HAP-1 (cell line): ENCODE measurements around the gene TDO2.
"Not testable (repeated sequence)": the region's sequence is repeated elsewhere in the genome, so short reads cannot be mapped to it uniquely, and the experiment has no call there.

ENCODE experiments used
- DNase-seq, 2 experiments: peaks; one replicate each; pipeline ENCODE4 v3.0.0-alpha.2; 2016 to 2020; ENCODE audit warnings: low spot score in 2 of 2
- H3K27me3 ChIP-seq: fragments of 250-450 bp; sonication (Bioruptor Pico); 2 replicates; pipeline ENCODE4 v1.5.1; 2020; ENCODE audit warnings: low read depth, mild to moderate bottlenecking, moderate library complexity
- H3K36me3 ChIP-seq: fragments of 250-450 bp; sonication (Bioruptor Pico); replicated peaks from 2 replicates; pipeline ENCODE4 v1.5.1; 2020; ENCODE audit warnings: mild to moderate bottlenecking
- H3K4me1 ChIP-seq: fragments of 250-450 bp; sonication (Bioruptor Pico); 2 replicates; pipeline ENCODE4 v1.5.1; 2020; ENCODE audit warnings: mild to moderate bottlenecking
- H3K4me3 ChIP-seq: fragments of 250-450 bp; sonication (Bioruptor Pico); 2 replicates; pipeline ENCODE4 v1.5.1; 2020; ENCODE audit warnings: mild to moderate bottlenecking, moderate library complexity
- H3K9me3 ChIP-seq: fragments of 250-450 bp; sonication (Bioruptor Pico); 2 replicates; pipeline ENCODE4 v1.5.1; 2020; ENCODE audit warnings: mild to moderate bottlenecking, moderate library complexity
- in situ Hi-C: fragments of 300-500 bp; cut with MboI; formaldehyde crosslinking; loops from 3 replicates; pipeline ENCODE4 v1.14.3; 2020; ENCODE audit warnings: low sequenced_read_pairs, inconsistent platforms, mixed read lengths

The TDO2 gene

GRCh38 chr4:155889031-155889793 lies 14.3 kb upstream of the TDO2 start:
- no peak for DNase-seq
- Histone ChIP-seq H3K27me3 (no peaks in the 10 kb centered on the region), H3K9me3 (peaks cover 3% of the 10 kb centered on the region; the same call in 1 of the 2 replicates), H3K36me3 (no peaks in the 10 kb centered on the region), H3K4me3 (no peak overlapping the region), H3K4me1 (peaks cover 6% of the 10 kb centered on the region; the same call in 1 of the 2 replicates)
- in situ Hi-C loops: no loop called here

DNA sequence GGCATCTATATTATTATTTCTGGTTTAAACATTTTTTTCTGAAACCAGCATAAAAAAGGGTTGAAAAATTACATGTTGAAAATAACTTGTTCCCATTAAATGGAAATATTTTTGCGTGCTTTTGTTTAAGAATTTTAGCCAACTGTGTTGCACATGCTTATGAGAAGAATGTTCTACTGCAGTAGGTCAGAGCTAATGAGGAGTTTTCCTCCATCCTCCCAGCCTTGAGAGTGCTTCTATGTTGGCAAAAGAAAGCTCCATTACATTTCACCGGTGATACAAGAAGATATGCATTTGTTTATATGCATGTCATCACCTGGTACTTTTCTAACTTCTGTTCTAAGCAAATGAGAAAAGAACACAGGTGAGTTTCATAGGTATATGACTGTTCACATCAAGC lies 13.6 kb upstream of the TDO2 start:
- H3K27me3 ChIP-seq: no peaks in the 10 kb centered on the region
- H3K9me3 ChIP-seq: peaks cover 3% of the 10 kb centered on the region; the same call in 1 of the 2 replicates
- no peak for DNase-seq
- no peaks in the 10 kb centered on the region for H3K36me3 ChIP-seq
- H3K4me3 ChIP-seq: no peak overlapping the region
- H3K4me1 ChIP-seq: peaks cover 6% of the 10 kb centered on the region; the same call in 1 of the 2 replicates
- in situ Hi-C loops: no loop called here

- no peak for DNase-seq
- Histone ChIP-seq H3K9me3 (peaks cover 3% of the 10 kb centered on the region; the same call in 1 of the 2 replicates), H3K4me3 (no peak overlapping the region), H3K4me1 (peaks cover 3% of the 10 kb centered on the region; the same call in 1 of the 2 replicates), H3K27me3 (no peaks in the 10 kb centered on the region), H3K36me3 (no peaks in the 10 kb centered on the region)
- in situ Hi-C loops: no loop called here
Measured at GRCh38 chr4:155891058-155891457, 12.4 kb upstream of the TDO2 start.

DNA sequence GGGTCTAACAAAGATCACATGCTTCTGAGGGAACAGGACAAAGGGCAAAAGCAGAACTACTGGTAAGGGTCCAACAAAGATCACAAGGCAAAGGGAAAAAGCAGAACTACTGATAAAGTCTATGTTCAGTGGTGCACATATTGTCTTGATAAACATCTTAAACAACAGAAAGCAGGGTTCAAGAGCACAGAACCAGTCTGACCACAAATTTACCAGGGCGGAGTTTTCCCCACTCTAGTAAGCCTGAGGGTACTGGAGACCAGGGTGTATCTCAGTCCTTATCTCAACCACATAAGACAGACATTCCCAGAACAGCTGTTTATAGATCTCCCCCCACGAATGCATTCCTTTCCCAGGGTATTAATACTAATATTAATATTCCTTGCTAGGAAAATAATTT lies 5.1 kb upstream of the TDO2 start:
- H3K4me3 ChIP-seq, H3K4me1 ChIP-seq, H3K27me3 ChIP-seq, H3K36me3 ChIP-seq, DNase-seq, in situ Hi-C loops, H3K9me3 ChIP-seq: not testable (repeated sequence)

- H3K27me3 ChIP-seq: no peaks in the 10 kb centered on the region
- no peaks in the 10 kb centered on the region for H3K36me3 ChIP-seq
- H3K4me3 ChIP-seq: no peak overlapping the region
- H3K4me1 ChIP-seq: peaks cover 5% of the 10 kb centered on the region
- no peaks in the 10 kb centered on the region for H3K9me3 ChIP-seq
- DNase-seq: no peak
- in situ Hi-C loops: no loop called here
Measured at GRCh38 chr4:155899891-155900290, 3.6 kb upstream of the TDO2 start.

DNA sequence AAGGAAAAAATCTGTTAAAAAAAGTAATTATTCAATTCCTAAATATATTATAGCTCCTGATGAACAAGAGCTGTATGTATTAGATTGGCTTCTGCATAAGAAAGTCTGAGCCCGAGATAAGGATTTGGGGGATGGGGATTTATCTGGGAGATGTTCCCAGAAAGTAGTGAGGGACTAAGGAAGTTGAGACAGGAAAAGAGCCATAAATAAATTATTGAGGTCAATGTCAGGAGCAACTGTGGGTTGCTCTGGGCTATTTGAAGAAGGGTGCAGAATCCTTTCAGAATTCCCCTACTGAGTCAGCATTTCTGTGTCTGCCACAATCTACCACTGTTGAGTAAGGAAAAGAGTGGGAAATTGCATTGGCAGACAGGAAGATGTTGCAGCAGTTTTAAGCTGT lies 3.1 kb upstream of the TDO2 start:
- no peak for DNase-seq
- in situ Hi-C loops: no loop called here
- H3K9me3 ChIP-seq: no peaks in the 10 kb centered on the region
- H3K4me1 ChIP-seq: peaks cover 5% of the 10 kb centered on the region
- no peaks in the 10 kb centered on the region for H3K27me3 ChIP-seq
- H3K36me3 ChIP-seq: no peaks in the 10 kb centered on the region
- no peak overlapping the region for H3K4me3 ChIP-seq

DNA sequence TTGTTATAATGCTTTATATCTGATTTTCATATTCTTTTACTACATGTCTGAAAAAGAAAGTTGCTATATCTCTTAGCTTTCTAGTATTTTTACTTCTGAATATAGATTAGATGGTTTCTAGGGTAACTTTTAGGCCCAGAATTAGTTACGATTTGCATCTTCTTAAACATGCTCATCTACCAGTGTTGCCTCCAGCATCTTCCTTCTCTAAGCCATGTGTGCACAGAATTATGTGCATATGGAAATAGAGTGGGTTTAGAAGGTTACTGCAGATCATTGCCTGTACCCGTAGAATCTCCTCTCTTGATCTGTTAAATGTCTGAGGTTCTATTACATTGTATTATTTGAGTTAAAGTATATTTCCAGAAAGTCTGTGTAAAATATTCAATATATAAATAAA lies 2.5 kb upstream of the TDO2 start:
- H3K4me1 ChIP-seq: peaks cover 5% of the 10 kb centered on the region
- no peaks in the 10 kb centered on the region for H3K9me3 ChIP-seq
- DNase-seq: no peak
- in situ Hi-C loops: no loop called here
- H3K4me3 ChIP-seq: no peak overlapping the region
- H3K36me3 ChIP-seq: no peaks in the 10 kb centered on the region
- no peaks in the 10 kb centered on the region for H3K27me3 ChIP-seq

- H3K4me3 ChIP-seq: no peak overlapping the region
- H3K9me3 ChIP-seq: no peaks in the 10 kb centered on the region
- in situ Hi-C loops: no loop called here
Measured at GRCh38 chr4:155904331-155904730, 835 bp downstream of the TDO2 start.

DNA sequence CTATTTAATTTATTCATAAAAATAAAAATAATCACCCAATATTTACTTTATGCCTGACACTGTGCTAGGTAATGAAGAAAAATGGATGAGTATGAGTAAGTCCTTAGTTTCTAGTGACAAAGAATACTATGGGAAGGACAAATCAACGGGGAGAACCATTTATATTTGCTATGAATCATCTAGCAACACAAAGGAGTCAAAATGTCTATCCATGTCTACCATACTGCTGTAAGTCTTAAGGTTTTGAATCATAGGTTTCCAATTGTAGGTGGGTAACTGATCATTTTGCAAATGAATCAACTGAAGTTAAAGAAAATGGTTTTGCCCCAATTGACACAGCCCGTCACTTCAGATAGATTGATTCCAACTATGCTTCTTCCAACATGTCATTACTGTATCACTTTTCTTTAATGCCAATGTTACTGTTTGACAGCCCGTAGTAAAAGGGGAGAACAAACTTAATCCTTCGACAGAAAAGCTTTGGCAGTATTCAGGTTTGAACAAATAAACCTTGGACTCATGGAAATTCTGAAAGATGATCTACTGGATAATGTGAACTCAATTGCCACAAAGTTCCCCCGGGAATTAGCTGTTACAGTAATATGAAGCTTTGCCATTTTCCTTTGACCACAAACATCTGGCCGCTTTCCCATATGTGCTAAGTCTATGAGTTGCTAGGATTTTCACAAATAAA lies 3.2 kb downstream of the TDO2 start:
- Histone ChIP-seq H3K27me3 (no peaks in the 10 kb centered on the region), H3K9me3 (no peaks in the 10 kb centered on the region), H3K36me3 (no peaks in the 10 kb centered on the region), H3K4me3 (no peak overlapping the region), H3K4me1 (peaks cover 17% of the 10 kb centered on the region)
- peak; percentile 83 to 93 for DNase-seq
- in situ Hi-C loops: no loop called here

More at GRCh38 chr4:155904331-155904730, 835 bp downstream of the TDO2 start:
- H3K4me1 ChIP-seq: peaks cover 17% of the 10 kb centered on the region
- no peaks in the 10 kb centered on the region for H3K36me3 ChIP-seq
- no peak for DNase-seq
- H3K27me3 ChIP-seq: no peaks in the 10 kb centered on the region

DNA sequence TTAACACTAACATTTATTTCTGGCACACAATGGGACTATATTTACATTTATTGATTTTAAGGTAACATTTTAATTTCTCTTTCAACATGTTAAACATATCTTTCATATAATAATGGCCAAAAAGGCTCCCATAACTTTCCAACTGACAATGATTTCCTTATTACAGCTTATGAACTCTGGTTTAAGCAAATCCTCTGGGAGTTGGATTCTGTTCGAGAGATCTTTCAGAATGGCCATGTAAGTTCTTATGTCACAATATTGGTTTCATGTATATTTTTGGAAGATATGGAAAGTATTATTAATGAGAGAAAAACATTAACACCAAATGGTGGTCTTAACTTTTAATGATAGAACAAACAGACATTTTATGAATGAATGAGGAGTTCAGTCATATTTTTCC lies 4.1 kb downstream of the TDO2 start:
- Histone ChIP-seq H3K4me1 (peaks cover 17% of the 10 kb centered on the region), H3K9me3 (no peaks in the 10 kb centered on the region), H3K4me3 (no peak overlapping the region), H3K36me3 (no peaks in the 10 kb centered on the region), H3K27me3 (no peaks in the 10 kb centered on the region)
- DNase-seq: no peak
- in situ Hi-C loops: no loop called here

DNA sequence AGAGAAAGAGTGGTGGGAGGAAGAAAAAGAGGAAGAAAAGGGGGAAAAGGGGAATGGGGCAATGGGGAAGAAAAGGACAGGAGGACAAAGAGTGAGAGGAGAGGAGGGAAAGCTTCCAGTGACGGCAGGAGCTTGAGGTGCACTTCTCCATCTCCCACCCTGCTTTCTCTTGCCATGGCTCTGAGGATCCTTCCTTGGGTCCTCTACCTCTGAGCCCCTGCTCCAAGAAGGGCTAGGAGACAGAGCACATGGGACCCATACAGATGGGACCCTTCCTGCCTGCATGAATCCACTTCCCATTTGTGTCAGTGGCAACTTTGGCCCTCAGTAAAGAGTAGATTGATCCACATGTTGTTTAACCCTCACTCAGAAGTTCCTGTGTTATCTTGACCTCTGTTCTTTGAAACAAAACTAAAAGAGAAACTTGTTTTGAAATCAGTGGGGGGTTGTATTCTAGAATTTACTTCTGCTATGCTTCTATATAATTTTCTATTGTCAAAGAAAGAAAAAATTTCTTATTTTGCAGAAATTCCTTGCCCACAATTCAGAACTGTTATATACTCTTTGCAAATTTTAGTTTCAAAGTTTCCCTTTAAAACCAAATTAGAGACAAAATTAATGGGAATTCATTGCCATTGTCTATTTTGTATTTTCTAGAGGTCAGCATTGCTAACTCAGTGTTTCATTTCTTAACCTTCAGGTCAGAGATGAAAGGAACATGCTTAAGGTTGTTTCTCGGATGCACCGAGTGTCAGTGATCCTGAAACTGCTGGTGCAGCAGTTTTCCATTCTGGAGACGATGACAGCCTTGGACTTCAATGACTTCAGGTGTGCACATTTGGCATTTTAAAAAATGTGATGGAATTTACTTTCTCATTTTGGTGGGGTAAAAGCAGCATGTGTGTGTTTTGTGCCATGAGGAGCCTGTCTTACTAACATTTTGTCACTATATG lies 5.0 kb downstream of the TDO2 start:
- Histone ChIP-seq H3K36me3 (no peaks in the 10 kb centered on the region), H3K27me3 (no peaks in the 10 kb centered on the region), H3K4me1 (peaks cover 17% of the 10 kb centered on the region), H3K9me3 (no peaks in the 10 kb centered on the region), H3K4me3 (no peak overlapping the region)
- in situ Hi-C loops: no loop called here
- no peak for DNase-seq

- no peak for DNase-seq
- in situ Hi-C loops: no loop called here
- H3K36me3 ChIP-seq: no peaks in the 10 kb centered on the region
- H3K27me3 ChIP-seq: no peaks in the 10 kb centered on the region
- H3K4me1 ChIP-seq: peaks cover 11% of the 10 kb centered on the region
- H3K4me3 ChIP-seq: no peak overlapping the region
- no peaks in the 10 kb centered on the region for H3K9me3 ChIP-seq
Measured at GRCh38 chr4:155909615-155910226, 6.2 kb downstream of the TDO2 start.

- DNase-seq: no peak
- in situ Hi-C loops: no loop called here
Measured at GRCh38 chr4:155911905-155912304, 8.4 kb downstream of the TDO2 start.

More at GRCh38 chr4:155911905-155912304, 8.4 kb downstream of the TDO2 start:
- Histone ChIP-seq H3K4me3 (no peak overlapping the region), H3K9me3 (no peaks in the 10 kb centered on the region), H3K4me1 (peaks cover 5% of the 10 kb centered on the region), H3K36me3 (no peaks in the 10 kb centered on the region), H3K27me3 (no peaks in the 10 kb centered on the region)
